Sigmoid colon (tissue), 4 donors: ENCODE data around the gene TCF12.

Experiments
- CTCF ChIP-seq, 4 experiments: fragments of 450-650 bp in 3 of 4; fragments of 200-600 bp in 1 of 4; IDR thresholded peaks; one replicate each; pipeline ENCODE4 v1.5.1; 2016 to 2019; ENCODE audit warnings: antibody characterized with exemption in 4 of 4, mild to moderate bottlenecking in 3 of 4, moderate library complexity in 2 of 4
- EP300 ChIP-seq, 4 donors: sonication (generic); formaldehyde crosslinking; IDR thresholded peaks; one replicate each; pipeline ENCODE4 v1.6.1; 2017; ENCODE audit warnings: antibody characterized with exemption in 4 of 4
- POLR2A ChIP-seq, 2 donors: fragments of 450-650 bp; IDR thresholded peaks; one replicate each; pipeline ENCODE4 v1.6.1; 2016; ENCODE audit warnings: antibody characterized with exemption in 2 of 2, mild to moderate bottlenecking in 2 of 2, moderate library complexity in 2 of 2
- POLR2AphosphoS5 ChIP-seq, 4 donors: sonication (generic); formaldehyde crosslinking; IDR thresholded peaks; one replicate each; pipeline ENCODE4 v1.6.1; 2017; ENCODE audit warnings: antibody characterized with exemption in 4 of 4

- TF ChIP-seq POLR2A (IDR thresholded peaks at IDR 0.05) (no peak), CTCF (IDR thresholded peaks at IDR 0.05) (no peak), POLR2AphosphoS5 (IDR thresholded peaks at IDR 0.05) (no peak), EP300 (IDR thresholded peaks at IDR 0.05) (no peak)
These were observed 354.4 kb downstream of the TCF12 start for GRCh38 chr15:57272771-57273357.
